Nephron (organoid): ENCODE results near the gene AIMP2.
"Not testable (repeated sequence)": the region's sequence is repeated elsewhere in the genome, so short reads cannot be mapped to it uniquely, and the experiment has no call there.

Experiments used
- H3K27ac Mint-ChIP-seq, 3 experiments: 2 replicates each; pipeline ENCODE4 v1.8.0; 2020; ENCODE audit warnings: mixed read lengths in 3 of 3, mild to moderate bottlenecking in 2 of 3, moderate library complexity in 1 of 3
- H3K27me3 Mint-ChIP-seq: 2 replicates; pipeline ENCODE4 v1.8.0; 2021; ENCODE audit warnings: low read depth, mild to moderate bottlenecking, moderate library complexity, mixed read lengths
- H3K36me3 Mint-ChIP-seq: 2 replicates; pipeline ENCODE4 v1.8.0; 2020; ENCODE audit warnings: low read depth, mixed read lengths
- H3K4me1 Mint-ChIP-seq: 2 replicates; pipeline ENCODE4 v1.8.0; 2020; ENCODE audit warnings: mixed read lengths
- H3K4me3 Mint-ChIP-seq, 3 experiments: 2 replicates each; pipeline ENCODE4 v1.8.0; 2020; ENCODE audit warnings: mild to moderate bottlenecking in 3 of 3, mixed read lengths in 3 of 3, moderate library complexity in 2 of 3
- H3K9me3 Mint-ChIP-seq: 2 replicates; pipeline ENCODE4 v1.8.0; 2020; ENCODE audit warnings: mixed read lengths
- CTCF ChIP-seq, 3 experiments: fragments of 200-600 bp; sonication (generic); IDR thresholded peaks; one replicate each; pipeline ENCODE4 v1.5.0; 2021; ENCODE audit warnings: antibody characterized with exemption in 3 of 3; ENCODE audit not compliant: unreplicated experiment in 3 of 3

Gene AIMP2

GRCh38 chr7:6056616-6057015 lies 47.5 kb downstream of the AIMP2 start:
- Mint-ChIP-seq H3K4me1 (peaks cover 18% of the 10 kb centered on the region), H3K9me3 (no peaks in the 10 kb centered on the region), H3K27me3 (no peaks in the 10 kb centered on the region), H3K4me3 (no peak overlapping the region), H3K36me3 (peaks cover 22% of the 10 kb centered on the region), H3K27ac (no peak overlapping the region)
- no peak for TF ChIP-seq CTCF (IDR thresholded peaks at IDR 0.05; ENCODE audit: unreplicated experiment in 3 of 3)

- H3K4me1 Mint-ChIP-seq: peaks cover 18% of the 10 kb centered on the region
- H3K36me3 Mint-ChIP-seq: peaks cover 17% of the 10 kb centered on the region
- TF ChIP-seq CTCF (IDR thresholded peaks at IDR 0.05; ENCODE audit: unreplicated experiment in 3 of 3): no peak
Measured at GRCh38 chr7:6057316-6058129, 48.5 kb downstream of the AIMP2 start.

GRCh38 chr7:6059941-6060340 lies 50.9 kb downstream of the AIMP2 start:
- not testable (repeated sequence) for H3K27ac Mint-ChIP-seq, H3K9me3 Mint-ChIP-seq, H3K27me3 Mint-ChIP-seq

More at GRCh38 chr7:6057316-6058129, 48.5 kb downstream of the AIMP2 start:
- Mint-ChIP-seq H3K27ac (peak overlapping the region in 2 of 3 experiments; percentile 55 to 92), H3K27me3 (no peaks in the 10 kb centered on the region), H3K9me3 (no peaks in the 10 kb centered on the region), H3K4me3 (peak overlapping the region; percentile 93 to 98 (median 97))

GRCh38 chr7:6071406-6071805 lies 62.3 kb downstream of the AIMP2 start:
- no peak for TF ChIP-seq CTCF (IDR thresholded peaks at IDR 0.05; ENCODE audit: unreplicated experiment in 3 of 3)
- Mint-ChIP-seq H3K36me3 (no peaks in the 10 kb centered on the region), H3K4me1 (no peaks in the 10 kb centered on the region), H3K4me3 (no peak overlapping the region), H3K9me3 (no peaks in the 10 kb centered on the region), H3K27me3 (no peaks in the 10 kb centered on the region), H3K27ac (no peak overlapping the region)

More at GRCh38 chr7:6059941-6060340, 50.9 kb downstream of the AIMP2 start:
- Mint-ChIP-seq H3K4me1 (peaks cover 18% of the 10 kb centered on the region), H3K4me3 (peak overlapping the region; percentile 35 to 97 (median 93))
- H3K36me3 Mint-ChIP-seq: not testable (repeated sequence)
